GM21381 (cell line): ENCODE measurements around the gene AGBL1.

Source experiments
- ATAC-seq: cut with Tn5 transposase; IDR thresholded peaks from one replicate; pipeline ENCODE4 v1.9.1; 2021; ENCODE audit warnings: mild to moderate bottlenecking, moderate library complexity; ENCODE audit not compliant: unreplicated experiment

AGBL1 gene

DNA sequence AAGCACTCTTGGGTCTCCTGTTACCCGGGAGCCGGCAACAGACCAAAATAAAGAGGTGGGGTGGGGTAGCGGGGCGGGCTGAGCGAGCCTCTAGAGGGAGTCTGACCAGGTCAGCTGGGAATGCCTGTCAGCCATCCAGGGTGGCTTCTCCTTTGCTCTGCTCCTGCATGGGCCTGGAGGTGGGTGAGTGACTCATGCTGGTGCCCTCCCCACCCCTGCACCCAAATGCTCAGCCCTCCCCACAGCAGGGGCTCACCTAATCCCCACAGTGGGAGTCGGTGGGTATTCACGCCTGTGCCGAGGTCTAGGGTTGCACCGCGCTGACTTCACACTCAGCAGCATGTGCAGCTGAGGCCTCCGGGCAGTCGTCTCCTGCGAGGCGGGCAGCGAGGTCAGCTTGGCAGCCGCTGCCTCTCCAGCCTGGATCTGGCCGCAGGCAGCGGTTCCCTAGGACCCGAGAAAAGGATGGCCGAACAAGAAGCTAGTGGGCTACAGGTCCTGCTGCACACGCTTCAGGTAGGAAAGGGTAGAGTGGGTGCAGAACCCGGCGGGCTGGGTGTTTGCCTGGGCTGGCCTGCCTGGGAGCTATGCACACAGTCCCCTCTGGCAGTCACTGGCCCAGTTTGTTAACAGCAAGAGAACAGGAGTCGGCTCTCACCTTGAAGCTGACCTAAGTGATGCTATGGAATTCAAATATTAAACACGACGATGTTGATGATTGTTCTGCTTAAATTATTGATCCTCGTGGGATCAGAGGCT is at the start of gene AGBL1:
TSS of gene AGBL1 (plus strand) at position 364 of the 759 bp plus-strand sequence.
- ATAC-seq, result no peak

DNA sequence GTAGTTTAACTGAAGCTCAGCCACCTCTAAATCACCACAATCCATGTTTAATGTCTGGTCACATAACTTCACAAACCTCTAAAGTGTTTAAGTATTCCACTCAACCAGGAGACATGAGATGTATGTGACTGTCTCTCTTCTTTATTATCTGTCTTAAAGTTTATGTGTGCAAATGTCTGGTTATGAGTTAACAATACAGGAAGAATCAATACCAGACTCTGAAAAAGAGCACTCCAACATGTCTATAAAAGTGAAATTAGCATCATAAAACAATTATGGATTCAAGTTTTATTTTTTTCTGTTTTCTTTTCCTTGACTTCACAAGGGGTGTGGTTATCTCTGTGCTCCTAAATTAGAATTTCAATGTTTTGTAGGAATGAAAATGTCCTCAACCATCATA is 44.8 kb upstream of the AGBL1 start:
- ATAC-seq, result no peak

DNA sequence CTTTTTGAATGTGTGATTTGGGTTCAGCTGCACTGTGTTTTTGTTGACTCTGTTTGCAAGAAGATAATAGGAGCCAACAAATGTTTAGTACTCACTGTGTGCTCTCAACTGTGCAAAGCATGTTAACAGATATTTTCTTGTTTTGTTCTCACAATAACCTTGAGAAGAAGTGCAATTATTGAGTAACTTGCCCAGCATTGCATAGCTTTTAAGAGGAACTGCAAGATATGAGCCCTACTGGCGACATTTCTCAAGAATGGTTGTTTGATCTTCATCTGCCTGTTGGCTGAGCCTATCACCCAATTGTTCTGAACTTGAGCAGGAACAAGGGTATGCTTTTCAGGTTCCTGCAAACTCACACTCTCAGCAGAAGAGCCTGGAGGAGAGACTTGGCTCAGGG is 43.4 kb upstream of the AGBL1 start:
- ATAC-seq, result no peak

DNA sequence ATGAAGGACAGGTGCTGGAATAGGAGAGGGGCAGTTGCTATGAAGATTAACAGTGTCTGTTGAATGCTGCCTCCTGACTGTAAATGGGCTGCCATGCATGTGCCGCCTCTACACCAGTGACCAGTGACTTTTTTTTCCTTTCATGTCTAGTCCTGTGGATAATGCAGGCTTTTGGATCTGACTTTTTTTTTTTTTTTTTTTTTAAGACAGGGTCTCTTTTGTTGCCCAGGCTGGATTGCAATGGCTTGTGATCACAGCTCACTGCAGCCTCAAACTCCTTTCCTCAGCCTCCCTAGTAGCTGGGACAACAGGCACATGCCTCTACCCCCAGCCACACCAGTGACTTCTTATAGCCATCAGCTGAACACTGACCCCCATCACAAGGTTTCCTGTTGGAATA is 41.2 kb upstream of the AGBL1 start:
- no peak for ATAC-seq

GRCh38 chr15:86040356-86041033 is 39.2 kb upstream of the AGBL1 start:
- ATAC-seq, result no peak

DNA sequence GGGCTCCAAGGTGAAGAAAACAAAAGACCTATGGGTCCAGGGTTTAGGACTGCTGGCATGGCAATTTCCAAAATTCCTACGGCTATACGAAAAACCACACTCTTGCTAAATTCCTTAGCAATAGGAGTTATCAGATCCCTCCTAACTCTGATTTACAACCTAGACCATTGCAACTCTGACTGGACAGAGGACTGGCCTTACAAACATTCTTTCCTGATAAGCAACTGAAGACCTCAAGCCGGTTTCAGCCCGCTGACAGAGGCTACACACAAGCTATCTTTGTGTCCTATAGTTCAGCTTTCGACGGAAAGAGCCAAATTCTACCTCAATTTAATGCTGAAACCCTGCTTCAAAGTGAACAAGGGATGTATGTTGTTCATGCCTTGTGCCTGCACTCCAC is 38.3 kb upstream of the AGBL1 start:
- no peak for ATAC-seq

DNA sequence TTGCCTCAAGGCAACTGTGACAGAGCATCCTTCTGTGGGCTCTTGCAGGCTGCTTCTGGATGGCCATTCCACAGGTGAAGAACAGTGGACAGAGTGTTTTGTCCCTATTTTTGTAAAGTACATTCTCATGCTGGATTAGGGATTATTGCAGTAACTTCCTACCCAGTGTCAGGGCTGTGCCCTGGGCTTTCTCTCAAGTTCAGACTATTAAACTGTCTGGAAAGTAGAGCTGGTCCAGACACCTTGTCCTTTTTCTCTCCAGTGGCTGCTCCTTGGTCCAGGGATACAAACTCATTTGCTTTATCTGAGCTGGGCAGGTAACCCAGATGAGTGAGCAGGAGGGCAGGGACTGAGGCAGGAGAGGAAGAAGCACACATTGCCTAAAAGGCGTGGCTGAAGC is 37.4 kb upstream of the AGBL1 start:
- no peak for ATAC-seq

GRCh38 chr15:86044981-86045380 is 34.7 kb upstream of the AGBL1 start:
- no peak for ATAC-seq

- ATAC-seq, result no peak
Observed at GRCh38 chr15:86054338-86054737, 25.3 kb upstream of the AGBL1 start.

GRCh38 chr15:86055688-86056087 is 24.0 kb upstream of the AGBL1 start:
- no peak for ATAC-seq

GRCh38 chr15:86059851-86060250 is 19.8 kb upstream of the AGBL1 start:
- ATAC-seq, result no peak

GRCh38 chr15:86060674-86061073 is 19.0 kb upstream of the AGBL1 start:
- no peak for ATAC-seq

- no peak for ATAC-seq
Observed at GRCh38 chr15:86061581-86061980, 18.1 kb upstream of the AGBL1 start.

- no peak for ATAC-seq
Observed at GRCh38 chr15:86062646-86063243, 16.9 kb upstream of the AGBL1 start.

GRCh38 chr15:86063356-86064095 is 16.1 kb upstream of the AGBL1 start:
- no peak for ATAC-seq

- no peak for ATAC-seq
Observed at GRCh38 chr15:86064326-86064725, 15.3 kb upstream of the AGBL1 start.

GRCh38 chr15:86066174-86066834 is 13.4 kb upstream of the AGBL1 start:
- no peak for ATAC-seq

- no peak for ATAC-seq
Observed at GRCh38 chr15:86073281-86073680, 6.4 kb upstream of the AGBL1 start.

DNA sequence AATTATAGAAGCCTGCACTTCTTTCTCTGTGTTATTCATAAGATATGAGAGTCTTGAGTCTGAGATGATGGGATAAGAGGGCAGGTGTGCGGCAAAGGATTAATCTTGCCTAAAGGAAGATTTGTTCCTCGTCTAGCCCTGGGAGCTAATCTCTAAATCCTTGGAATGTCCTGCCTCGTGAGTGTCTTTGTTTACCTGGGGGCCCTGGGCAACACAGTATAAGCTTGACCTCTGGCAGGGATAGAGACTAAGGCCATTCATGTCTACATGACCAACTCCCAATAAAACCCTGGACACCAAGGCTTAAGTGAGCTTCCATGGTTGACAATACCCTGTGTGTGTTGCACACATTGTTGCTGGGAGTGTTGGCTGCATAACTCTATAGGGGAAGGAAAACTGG is 3.2 kb upstream of the AGBL1 start:
- ATAC-seq, result no peak

DNA sequence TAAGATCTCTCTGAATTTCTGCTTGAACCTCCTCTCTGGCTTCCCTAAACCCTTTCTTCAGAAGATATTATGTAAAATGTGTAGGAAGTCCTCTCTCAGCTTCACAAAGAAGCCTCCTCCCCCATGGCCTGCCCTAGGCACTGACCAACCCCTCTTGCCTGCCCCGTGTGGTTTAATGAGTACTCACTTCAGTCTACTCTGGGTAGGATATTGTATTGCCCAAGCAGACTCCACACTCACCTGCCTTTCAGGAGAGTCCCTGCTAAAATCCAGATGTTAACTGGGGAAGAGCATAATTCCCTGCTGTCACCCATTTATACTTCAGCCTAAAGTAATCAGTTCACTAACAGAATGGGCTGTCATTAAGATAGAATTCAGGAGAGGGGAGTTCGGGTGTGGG is 2.6 kb upstream of the AGBL1 start:
- no peak for ATAC-seq

DNA sequence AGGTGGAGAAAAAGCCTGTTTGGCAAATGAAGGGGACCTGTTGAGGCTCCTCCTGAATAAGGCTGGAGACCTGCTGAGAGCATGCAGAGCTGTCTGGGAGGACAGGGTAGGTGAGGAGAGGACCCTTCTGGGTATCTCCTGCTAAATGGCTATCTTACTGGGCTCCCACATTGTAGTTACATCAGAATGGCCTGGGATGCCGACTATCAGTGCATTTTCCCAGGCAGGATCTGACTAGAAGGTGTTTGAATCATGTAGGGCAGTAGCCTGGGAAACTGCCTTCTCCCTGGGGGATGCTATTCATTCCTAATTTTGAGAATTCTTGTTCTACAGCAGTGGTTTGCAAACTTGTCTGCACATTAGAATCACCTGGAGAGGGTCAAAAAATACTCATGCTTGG is 631 bp downstream of the AGBL1 start:
- no peak for ATAC-seq
